Measurements from ENCODE around the gene CCDC85A.

- no peak for TF ChIP-seq CTCF (IDR thresholded peaks at IDR 0.05)
- no peak for TF ChIP-seq EP300 (IDR thresholded peaks at IDR 0.05)
Measured at GRCh38 chr2:56386657-56387056, 202.9 kb downstream of the CCDC85A start.

All from ovary (tissue), 3 donors.